NCI-H2107 treated with DMSO at 0.1 percent for 48 hours (cell line): ENCODE results near the gene PPP2R5A.
"Not testable (repeated sequence)": the region's sequence is repeated elsewhere in the genome, so short reads cannot be mapped to it uniquely, and the experiment has no call there.

ENCODE experiments used
- DNase-seq: peaks from one replicate; lab custom pipeline; 2025; ENCODE audit not compliant: unreplicated experiment; lab: John Stamatoyannopoulos, UW

PPP2R5A gene

DNA sequence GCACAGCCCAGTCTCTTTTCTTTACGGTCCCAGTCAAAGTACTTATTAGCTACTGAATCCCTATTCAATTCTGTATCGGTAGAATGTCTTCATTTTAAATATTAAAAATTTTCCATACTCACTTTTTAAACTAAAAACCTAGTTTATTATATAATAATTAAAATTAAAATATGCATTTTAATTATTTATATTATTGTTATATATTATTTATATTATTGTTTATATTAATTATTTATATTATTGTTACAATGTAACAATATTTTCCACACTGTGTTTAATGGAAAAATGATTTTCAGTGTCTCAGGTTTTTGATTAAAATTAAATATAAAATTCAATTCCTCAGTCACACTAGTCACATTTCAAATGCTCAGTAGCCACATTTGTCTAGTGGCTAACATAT lies 18.2 kb upstream of the PPP2R5A start:
- DNase-seq: no peak

GRCh38 chr1:212267460-212267859 lies 17.8 kb upstream of the PPP2R5A start:
- no peak for DNase-seq

DNA sequence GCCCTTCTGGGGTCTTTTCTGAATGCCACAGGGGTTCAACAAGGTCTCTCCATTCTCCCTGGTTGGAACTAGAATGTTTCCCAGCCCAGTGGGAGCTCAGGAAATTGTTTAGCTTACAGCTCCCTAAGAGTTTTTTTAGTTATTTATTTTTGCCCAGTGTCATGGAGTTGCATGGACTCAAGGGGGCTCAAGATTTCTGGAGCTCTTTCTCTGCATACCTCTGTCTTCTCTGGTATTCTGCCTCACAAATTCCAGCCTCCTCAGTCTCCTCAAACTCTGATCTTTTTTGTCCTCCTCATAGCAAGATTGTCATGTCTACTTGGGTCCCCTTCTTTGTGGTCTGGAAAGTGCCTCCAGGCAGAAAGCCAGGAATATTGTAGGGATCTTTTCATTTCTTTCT lies 15.9 kb upstream of the PPP2R5A start:
- no peak for DNase-seq

DNA sequence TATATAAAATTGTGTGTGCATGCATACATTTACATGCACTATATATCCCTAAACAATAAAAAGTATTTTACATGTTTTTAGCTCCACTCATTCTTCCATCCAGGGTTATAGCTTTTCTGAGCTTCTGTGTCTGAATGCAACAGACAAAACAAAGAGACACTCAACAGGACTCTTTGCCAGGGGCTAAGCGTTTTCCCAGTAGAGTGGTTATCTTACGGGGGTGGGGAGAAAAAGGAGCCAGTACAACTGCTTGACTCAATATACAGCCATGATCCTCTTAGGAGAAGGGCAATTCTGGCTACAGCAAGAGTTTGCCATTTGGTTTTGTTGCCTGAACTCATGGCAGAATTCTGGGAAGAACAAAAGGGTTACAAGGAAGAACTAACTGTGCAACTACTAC lies 14.6 kb upstream of the PPP2R5A start:
- no peak for DNase-seq

GRCh38 chr1:212271234-212271633 lies 14.0 kb upstream of the PPP2R5A start:
- no peak for DNase-seq

- no peak for DNase-seq
Observed at GRCh38 chr1:212271823-212272485, 13.3 kb upstream of the PPP2R5A start.

GRCh38 chr1:212281590-212281989 lies 3.6 kb upstream of the PPP2R5A start:
- DNase-seq: no peak

GRCh38 chr1:212283741-212284140 lies 1.5 kb upstream of the PPP2R5A start:
- no peak for DNase-seq

- no peak for DNase-seq
Observed at GRCh38 chr1:212284332-212284743, 872 bp upstream of the PPP2R5A start.

DNA sequence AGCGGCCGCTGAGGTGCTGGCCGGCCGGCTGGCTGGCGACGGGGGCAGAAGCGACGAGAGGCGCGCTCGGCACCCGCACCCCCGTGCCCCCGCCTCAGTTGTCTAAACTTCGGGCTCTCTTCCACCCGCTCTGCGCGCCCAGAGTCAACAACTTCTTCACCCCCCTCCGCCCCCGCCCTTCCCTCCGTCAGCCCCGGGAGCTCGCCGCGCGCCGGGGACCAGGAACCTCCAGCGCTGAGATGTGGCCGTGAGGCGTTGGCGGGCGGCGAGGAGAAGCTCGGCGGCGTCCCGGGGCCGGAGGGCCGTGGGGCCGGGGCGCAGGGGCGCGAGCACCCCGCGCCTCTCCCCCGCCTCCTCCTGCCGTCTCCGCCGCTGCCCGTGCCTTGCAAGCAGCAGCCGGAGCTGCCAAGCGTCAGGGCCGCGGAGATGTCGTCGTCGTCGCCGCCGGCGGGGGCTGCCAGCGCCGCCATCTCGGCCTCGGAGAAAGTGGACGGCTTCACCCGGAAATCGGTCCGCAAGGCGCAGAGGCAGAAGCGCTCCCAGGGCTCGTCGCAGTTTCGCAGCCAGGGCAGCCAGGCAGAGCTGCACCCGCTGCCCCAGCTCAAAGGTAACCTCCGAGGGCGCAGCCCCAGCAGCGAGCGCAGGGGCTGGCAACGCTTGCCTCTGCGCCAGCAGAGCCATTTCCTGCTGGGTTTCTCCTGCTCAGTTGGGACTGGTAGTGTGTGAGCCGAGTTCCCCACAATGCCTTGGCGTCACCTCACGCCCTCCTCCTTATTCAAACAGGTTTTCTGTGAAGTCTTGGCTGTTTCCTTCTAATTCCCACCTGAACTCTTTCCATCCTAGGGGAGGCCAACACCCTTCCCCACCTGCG lies 710 bp downstream of the PPP2R5A start:
- DNase-seq: peak; percentile 77

DNA sequence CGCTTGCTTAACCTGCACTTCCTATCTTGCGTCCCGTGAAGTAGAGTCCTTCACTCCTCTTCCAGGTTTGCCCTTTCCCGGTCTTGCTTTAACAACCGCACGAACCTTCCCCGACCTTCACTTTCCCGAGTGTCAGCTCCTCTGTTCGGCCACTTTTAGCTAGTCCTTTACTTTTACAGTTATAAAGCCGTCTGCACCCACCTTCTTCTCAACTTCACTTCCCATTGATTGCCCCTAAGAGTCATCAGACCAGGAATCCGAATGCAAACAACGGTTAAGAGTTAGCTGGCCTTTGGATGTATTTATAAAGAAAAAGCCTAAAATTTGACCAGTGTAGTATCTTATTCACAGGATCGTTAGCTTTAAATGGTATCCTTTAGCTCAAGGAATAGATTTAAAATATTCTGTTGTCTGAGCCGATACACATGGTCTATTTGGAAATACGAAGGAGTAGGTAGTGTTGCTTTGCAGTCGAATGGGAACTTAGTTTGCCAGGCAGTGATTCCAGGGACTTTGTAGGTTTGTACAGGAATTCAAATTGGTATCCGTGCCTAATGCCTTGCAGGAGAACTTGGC lies 1.4 kb downstream of the PPP2R5A start:
- DNase-seq: peak; percentile 34

DNA sequence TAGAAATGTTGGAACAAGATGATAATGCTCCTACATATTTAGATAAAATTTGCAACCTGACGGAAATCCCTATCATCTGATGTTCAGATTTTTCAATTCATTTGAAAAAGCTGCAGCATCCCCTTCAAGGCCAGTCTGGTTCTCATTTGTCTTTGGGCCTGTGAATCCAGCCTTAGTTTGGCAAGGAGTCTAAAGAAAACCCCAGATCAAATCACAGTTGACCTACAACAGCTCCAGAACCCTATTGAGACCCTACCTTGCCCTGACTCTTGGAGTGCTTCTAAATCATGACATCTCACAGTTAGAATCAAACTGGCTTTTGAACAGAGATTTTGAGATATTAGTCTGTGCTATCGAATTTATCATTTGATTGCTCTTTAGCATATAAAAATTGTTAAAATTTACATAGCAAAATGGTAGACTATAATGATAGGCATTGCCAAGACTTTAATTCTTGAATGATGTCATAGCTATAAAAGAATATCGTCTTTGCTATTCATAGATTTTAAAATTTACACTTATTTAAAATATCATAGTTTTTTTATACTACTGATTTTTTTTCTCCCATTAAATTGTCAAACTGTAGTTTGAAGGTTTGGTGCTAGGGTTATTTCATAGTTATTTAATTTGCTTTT lies 2.2 kb downstream of the PPP2R5A start:
- no peak for DNase-seq

DNA sequence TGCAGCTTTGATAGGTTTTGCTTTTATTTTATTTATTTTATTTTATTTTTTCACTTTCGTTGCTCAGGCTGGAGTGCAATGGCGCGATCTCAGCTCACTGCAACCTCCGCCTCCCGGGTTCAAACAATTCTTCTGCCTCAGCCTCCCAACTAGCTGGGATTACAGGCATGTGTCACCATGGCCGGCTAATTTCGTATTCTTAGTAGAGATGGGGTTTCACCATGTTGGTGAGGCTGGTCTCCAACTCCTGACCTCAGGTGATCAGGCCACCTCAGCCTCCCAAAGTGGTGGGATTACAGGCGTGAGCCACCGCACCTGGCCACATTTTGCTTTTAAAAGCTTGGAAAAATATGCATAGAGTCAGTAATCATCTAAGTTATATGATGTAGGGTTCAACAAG lies 2.8 kb downstream of the PPP2R5A start:
- DNase-seq: not testable (repeated sequence)

GRCh38 chr1:212288615-212289014 lies 3.4 kb downstream of the PPP2R5A start:
- peak; percentile 17 for DNase-seq

- no peak for DNase-seq
Observed at GRCh38 chr1:212289262-212290077, 4.3 kb downstream of the PPP2R5A start.

GRCh38 chr1:212290608-212291007 lies 5.4 kb downstream of the PPP2R5A start:
- no peak for DNase-seq

- peak; percentile 78 for DNase-seq
Observed at GRCh38 chr1:212291505-212292134, 6.4 kb downstream of the PPP2R5A start.

GRCh38 chr1:212292250-212293105 lies 7.3 kb downstream of the PPP2R5A start:
- no peak for DNase-seq

GRCh38 chr1:212293579-212293978 lies 8.4 kb downstream of the PPP2R5A start:
- peak; percentile 15 for DNase-seq
